Activated gamma-delta T cell treated with anti-CD3 and anti-CD28 coated beads, Interleukin-2, amount 50 U/mL, for 16 hours (primary cell): Measurements from ENCODE around the gene CNTNAP2.
"Not testable (repeated sequence)": the region's sequence is repeated elsewhere in the genome, so short reads cannot be mapped to it uniquely, and the experiment has no call there.

Experiments used
- DNase-seq: peaks from one replicate; pipeline ENCODE4 v3.0.0-alpha.2; 2020; ENCODE audit warnings: low read depth

CNTNAP2 gene

DNA sequence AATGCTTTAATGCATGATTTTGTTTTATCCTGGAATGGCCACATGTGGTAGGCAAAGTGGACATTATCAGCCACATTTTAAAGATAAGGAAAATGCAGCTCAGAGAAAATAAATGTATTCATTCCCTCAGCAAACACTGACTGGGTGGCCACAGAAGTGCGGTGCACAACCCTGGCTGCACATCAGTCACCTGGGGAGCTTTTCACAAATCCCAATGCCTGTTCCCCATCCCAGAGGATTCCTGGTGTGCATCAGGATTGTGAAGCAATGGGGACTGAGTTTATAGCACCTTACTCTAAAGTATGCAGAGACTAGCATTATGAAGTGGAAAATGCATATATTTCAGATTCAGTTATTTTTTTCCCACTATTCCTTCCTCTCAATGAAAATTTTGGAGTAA is 2280.5 kb downstream of the CNTNAP2 start:
- no peak for DNase-seq

DNA sequence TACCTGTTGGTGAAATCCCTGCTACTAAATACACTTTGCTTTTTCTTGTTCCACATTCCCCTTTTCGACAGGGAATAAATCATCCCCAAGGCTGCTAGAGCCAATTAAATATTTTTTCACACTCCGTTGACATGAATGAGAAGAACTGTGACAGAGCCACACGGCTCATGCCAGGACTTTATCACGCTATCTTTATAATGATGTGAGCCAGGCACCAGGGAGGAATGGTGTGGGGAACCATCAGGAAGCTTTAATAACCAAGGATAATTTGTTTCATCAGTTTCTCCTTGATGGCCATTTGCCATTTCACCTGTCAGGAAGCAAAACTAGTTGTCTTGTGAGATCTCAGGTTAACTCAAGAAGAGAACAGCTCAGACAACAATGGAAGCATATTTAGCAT is 2280.9 kb downstream of the CNTNAP2 start:
- no peak for DNase-seq

DNA sequence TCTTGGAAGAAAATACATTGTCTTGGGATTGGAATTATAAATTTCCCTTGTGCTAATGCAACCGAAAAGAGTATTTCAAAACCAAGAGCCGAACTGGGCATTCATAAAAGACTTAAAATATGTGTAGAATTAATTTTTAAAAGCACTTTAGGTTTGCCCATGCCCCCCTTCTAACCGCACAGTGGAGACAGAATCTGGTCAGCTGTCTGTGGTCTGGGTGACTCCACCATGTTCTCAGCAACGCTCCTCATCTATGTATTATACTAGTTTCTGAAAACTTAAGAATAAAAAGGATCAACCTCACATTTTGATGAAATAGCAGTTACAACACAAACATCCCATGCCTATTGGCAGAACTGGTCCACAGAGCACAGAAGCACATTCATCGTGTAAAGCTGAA is 2281.4 kb downstream of the CNTNAP2 start:
- DNase-seq, result no peak

DNA sequence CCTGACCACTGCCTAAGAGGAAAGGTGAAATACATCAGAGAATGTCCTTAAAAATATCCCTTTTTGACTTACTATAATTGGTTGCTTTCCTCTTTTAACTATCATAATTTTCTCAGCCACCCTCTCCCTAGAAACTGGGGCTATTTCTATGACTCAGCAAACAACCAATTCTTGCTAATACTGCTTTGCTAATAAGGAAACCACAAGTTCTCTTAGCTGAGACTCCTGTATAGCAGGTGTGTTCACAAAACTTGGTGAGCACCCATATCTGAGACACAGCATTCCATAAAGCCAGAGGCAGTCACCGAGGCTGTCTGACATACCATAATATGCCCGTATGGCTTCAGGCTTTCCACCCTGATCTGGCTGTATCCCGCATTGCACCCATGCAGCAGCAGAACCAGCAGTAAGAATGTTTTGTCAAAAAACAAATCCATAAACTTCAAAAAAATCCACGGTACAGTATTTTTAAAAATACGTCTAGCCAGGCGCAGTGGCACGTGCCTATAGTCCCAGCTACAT is 2282.3 kb downstream of the CNTNAP2 start:
- DNase-seq, result no peak

DNA sequence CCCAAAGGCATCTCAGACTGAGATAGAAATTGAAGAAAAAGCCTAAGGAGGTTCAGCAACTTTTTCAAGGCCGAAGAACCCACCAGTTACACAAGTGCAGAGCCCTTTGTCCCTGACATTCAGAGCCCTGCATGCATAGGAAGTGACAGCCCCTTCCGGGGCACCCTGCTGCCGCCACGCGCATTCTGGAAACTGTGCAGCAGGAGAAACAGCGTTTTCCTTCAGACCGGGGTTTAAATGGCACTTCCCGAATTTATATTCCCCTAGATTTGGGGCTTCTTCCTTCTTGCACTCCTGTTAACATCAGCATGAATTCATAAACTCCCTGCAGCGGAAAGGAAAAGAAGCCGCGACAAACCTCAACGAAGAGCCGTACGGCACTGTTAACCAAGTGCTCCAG is 2283.5 kb downstream of the CNTNAP2 start:
- no peak for DNase-seq

DNA sequence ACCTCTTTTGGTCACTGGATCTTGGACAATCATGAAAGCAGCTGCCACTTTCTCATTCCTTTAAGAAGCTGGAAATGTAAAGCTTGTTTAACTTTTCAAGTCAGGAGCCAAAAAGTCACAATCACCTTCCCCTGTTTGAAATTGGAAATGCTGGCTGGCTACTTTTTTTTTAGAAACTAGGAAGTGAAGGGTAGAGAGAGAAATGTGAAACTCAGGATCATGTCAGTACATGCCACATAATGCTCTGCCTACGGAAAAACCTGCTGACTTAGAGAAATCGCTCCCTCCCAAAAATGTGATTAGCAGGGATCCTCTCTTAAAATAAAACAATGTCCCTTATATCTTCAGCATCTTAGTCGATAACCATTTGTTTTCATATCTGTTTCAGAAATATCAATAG is 2285.6 kb downstream of the CNTNAP2 start:
- DNase-seq, result no peak

DNA sequence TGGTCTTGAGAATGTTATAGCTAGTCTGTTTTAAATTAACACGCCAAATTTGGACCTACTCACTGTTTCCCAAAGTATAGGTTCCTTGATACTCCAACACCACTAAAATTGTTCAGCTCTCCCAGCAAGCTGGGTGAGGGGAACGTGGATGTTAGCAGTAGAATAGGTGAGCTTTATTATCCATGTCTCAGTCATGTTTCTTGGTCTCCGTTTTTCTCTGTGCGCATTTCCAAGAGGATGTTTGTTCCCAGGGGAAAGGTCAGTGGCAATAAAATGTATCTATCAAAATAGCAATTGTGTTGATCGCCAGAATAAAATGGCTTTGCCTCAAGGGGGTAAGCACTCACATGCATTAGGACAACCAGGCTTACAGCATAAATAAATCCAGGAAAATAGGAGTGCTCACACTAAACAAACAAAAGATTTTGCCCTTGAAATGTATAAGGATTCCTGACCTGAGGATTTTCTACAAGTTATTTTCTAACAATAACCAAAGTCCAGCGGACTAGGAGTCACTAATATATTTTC is 2286.9 kb downstream of the CNTNAP2 start:
- DNase-seq, result no peak

DNA sequence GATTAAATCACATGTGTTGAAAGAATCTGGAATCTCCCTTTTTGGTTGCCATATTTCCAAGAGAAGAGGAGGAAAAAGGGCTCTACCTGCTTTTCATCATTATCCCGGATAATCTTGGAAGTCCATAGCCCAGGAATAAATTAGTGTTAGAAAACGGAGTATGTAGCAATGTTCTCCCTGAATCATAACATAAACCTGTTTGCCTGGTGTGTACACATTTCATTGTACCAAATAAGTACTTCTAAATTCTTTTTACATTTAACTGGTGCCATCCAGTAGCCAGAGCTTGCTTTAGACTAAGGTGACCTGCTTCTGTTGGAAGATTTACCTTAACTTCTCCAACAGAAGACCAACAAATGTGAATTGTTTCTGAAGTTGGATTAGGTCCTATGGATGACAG is 2291.7 kb downstream of the CNTNAP2 start:
- no peak for DNase-seq

DNA sequence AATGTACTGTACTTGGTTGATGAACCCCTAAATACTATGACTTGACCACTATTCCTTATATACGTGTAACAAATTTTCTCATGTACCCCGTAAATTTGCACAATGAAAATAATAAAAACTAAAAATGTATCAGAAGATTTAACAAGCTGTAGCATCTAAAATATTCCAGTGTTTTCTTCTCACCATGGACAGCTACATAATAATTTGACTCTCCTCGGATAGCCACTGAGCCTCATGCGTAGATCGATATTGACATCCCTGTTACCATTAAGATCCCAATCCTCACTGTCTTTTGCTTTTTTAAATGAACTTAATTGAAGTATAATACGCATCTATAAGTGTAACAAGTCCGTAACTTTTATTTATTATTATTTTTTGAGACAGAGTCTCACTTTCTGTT is 2294.3 kb downstream of the CNTNAP2 start:
- DNase-seq, result no peak

DNA sequence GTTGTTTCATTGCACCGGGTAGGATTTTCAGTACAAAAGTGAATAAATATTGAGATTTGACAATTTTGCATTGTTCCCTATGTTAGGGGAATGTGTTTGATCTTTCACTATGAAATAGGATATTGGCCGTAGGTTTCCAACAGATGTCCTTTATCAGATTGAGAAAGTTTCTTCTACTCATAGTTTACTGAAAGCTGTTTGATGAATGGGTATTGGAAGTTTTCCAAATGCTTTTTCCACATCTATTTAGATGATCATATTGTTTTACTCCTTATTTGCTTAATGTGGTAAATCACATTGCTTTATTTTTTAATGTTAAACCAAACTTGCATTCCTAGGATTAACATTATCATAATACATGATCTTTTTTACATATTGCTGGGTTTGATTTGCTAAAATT is 2296.1 kb downstream of the CNTNAP2 start:
- DNase-seq, result no peak

DNA sequence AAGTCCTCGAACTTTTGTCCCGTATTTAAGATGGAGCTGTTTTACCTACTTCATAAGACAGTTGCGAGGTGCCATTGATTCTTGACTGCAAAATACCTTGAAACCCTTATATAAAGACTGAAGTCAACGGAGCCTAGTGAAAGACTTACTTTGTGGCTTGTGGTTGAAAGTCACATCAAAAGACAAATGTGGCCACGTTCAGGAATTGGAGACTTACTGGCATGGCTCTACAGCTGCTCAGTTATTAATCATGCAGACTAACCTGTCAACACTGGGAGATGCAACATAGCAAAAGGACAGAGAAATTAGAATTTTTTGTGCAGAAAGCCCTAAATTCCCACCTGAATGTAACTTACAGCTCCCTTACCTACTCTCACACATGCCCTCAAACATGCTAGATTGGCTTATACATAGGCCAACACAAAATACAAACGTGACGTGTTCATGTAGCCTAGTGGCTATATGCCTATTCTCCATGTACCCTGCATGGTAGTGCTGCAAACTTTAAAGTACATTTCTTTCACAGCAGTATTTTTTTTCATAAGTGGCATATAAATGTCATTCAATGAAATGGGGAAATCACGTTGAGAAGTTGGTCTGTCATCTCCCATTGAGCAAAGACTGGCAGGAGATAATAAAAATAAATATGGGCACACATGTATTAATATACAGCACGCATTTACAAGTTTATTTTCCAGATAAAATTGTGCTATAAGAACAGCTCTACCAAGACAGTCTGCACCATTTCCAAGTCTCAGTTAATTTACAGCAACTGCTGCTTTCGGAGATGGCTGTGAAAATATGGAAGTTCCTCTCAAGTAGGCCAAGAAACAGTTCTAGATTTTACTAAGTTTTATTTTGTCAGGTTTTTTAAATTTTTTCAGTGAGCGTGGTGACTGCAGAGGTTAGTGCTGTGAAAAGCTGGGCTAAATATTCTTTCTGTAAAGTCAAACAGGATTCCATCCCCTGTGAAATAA is 2303.5 kb downstream of the CNTNAP2 start:
- DNase-seq, result no peak

DNA sequence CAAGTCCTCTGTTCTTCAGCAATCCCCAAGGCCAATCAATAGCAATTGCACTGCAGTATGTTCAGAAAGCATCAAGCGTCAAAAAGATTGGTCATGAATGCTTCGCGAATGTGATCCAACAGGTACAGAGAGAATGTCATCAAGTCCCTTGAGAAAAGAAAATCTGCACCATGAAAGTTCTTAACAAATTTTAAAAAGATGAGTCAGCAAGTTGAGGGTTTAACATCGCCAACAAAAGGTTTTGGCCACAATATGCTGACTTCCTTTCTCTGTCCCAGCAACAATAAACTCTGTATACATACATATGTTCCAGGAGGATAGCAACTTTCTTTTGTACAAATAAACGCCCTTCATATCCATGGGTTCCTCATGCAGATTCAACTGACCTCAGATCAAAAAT is 2305.4 kb downstream of the CNTNAP2 start:
- DNase-seq, result no peak

DNA sequence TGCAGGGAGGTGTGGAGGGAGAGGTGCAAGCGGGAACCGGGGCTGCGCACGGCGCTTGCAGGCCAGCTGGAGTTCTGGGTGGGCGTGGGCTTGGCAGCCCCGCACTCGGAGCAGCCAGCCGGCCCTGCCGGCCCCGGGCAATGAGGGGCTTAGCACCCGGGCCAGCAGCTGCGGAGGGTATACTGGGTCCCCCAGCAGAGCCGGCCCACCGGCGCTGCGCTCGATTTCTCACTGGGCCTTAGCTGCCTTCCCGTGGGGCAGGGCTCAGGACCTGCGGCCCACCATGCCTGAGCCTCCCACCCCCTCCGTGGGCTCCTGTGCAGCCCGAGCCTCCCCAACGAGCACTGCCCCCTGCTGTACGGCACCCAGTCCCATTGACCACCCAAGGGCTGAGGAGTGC is 2309.8 kb downstream of the CNTNAP2 start:
- not testable (repeated sequence) for DNase-seq

DNA sequence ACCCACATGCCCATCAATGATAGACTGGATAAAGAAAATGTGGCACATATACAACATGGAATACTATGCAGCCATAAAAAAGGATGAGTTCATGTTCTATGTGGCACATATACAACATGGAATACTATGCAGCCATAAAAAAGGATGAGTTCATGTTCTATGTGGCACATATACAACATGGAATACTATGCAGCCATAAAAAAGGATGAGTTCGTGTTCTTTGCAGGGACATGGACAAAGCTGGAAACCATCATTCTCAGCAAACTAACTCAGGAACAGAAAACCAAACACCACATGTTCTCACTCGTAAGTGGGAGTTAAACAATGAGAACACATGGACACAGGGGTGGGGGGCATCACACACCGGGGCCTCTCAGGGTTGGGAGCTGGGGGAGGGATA is 2314.1 kb downstream of the CNTNAP2 start:
- DNase-seq, result not testable (repeated sequence)

DNA sequence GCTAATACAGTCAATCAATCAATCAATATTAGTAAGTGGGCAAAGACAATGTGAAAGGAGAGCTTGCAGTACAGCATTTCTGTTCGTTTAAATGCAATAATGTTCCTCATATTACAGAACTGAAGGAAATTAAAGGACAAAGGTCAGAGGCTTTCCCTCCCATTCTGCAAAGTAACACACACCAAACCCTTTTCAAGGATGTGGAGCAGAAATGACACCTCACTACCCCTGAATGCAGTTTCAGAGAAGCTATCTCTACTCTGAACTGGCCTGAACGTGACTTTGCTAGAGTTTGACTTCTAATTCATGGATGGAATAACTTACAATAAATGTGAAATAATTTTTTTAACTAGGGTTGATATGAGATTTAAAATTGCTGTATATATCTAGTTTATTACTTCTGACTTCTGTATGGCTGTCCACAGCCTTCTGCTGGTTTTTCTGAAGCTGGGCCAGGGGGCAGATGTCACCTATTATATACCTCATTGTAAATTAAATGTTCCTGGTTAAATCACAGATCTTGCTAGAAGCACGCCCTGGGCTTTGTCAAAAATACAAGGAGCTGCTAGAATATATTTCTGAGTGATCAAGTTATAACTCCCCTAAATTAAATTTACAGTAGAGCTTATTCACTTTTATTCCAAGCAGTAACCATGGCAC is 2317.1 kb downstream of the CNTNAP2 start:
- no peak for DNase-seq

DNA sequence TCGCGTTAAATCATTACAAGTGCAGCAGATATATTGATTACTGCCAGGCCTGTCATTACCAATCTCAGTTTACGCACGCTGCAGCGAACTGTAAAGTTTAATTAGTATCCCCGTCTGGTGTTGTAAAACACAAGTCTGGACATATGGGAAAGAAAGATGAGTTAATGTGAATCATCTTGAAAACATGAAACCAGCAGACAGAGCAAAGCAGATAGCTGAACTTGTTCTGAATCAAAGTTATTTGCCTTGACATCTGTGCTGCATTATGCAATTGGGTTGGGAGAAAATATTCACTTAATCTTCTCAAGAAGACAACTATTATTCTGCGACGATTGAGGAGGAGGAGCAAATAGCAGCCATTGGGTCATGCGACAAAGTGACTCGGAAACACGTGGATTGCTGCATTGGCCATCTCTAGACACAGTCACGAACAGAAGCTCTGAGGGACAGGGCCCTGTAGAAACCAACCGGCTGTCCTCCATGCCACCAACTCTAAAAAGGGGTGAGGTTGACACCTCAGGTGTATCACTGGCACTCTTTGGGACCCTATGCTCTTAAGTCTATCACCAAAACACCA is 2317.7 kb downstream of the CNTNAP2 start:
- DNase-seq, result no peak

DNA sequence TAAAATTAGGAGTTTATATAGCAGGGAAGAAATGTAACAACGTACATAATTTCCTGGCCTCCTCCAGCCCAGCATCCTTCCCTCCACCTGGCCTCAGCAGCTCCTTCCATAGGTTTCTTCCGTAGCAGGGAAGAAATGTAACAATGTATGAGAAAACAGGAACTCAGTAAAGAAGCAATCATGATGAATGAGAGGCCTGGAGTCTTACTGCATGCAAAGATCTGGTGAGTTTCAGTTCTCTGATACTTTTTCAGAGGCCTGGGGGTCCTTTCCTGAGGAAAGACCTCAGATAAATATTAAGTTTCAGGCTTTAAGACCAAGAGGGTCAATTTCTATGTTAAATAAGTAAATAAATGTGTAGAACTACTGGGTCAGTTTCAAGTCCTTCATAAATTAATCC is 2318.3 kb downstream of the CNTNAP2 start:
- DNase-seq, result no peak

DNA sequence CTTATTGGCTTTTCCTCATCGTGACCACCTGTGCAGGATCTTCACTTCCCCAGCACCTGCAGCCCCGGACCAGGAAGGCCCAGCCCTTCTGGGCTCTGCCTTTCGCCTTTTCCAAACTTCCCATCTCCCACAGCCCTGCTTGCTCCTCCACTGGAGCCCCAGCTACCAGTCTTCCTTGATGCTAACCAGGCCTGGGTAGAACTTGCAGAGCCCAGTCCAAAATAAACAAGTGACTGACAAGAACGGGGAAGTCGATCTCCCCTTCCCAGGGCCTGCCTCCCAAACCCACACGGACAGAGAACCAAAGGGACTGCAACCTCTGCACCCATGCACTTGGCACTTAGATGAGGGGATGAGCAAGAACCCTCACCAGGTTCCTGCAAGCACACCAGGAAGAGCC is 2319.1 kb downstream of the CNTNAP2 start:
- no peak for DNase-seq

DNA sequence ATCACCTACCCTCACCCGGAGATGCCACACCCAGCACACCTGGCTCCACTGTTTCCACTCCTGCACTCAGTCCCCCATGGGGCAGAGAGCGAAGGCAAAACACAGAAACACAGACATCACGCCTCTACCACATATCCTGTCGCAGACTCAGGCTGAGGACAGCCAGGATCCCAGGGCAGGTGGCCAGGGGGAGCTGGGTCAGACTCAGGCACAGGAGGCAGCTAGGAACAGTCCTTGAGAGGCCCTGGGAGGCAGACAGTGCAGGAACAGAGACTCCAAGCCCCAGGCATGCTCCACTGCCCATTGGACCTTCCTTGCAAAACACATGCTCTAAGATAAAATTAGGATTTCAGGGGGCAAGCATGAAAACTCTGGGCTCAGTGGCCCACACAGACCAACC is 2319.5 kb downstream of the CNTNAP2 start:
- DNase-seq, result no peak

DNA sequence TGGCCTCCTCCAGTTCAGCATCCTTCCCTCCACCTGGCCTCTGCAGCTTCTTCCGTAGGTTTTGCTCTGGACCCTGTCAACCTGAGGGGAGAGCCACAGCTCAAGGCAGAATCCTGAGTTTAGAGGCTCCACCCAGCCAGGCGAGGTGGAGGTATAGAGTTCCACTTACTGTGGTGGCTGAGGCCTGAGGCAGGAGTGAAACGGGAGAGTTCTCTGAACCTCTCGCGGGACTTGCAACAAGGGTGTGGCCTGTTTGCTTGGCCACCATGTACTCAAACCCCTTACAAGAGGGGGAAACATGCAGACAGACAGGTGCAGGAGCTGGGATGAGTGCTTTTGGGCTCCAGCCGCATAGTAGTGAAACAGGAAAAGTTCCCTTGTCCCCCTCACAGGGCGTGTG is 2320.0 kb downstream of the CNTNAP2 start:
- no peak for DNase-seq

DNA sequence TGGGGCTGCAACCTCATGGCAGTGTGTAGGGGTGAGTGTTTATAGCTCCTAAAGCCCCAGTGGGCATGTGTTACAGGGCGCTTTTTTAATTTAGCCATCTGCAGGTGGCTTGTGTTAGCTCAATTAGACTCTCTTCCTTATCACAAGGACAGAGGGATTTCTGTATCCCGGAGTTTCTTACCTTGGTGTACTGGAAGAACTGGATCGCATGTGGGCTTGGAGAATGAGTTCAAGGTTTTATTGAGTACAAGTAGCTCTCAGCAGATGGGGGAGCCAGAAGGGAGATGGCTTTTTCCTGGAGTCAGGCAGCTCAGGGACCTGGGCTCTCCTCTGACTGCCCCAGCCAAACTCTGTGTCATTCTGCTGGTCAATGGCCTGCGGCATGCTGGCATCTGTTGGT is 2320.4 kb downstream of the CNTNAP2 start:
- no peak for DNase-seq

DNA sequence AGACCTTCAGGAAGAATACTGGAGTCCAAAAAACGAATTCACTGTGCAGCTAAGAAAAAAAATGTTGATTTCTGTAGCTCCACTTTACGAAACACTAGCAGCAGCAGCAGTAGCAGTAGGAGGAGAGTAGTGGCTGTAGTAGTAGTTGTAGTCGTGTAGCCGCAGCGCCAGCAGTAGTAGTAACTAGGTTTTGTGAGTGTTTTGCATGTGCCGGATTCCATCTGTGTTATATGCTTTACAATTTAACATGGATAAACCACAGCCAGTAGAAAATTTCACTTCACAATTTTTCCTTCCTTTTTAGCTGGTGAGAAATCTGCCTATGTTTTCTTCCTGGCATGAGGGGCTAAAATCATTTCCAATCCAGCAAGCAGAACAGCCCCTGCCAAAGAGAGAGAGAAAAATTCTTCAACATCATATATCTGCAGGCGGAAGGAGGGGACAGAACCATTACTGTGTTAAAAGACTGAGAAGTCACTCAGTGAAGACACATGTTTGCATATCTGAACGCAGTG is 2325.6 kb downstream of the CNTNAP2 start:
- no peak for DNase-seq
